HG03520 (cell line): ENCODE measurements around the gene SNX33.
"Not testable (repeated sequence)": the region's sequence is repeated elsewhere in the genome, so short reads cannot be mapped to it uniquely, and the experiment has no call there.

Experiments
- ATAC-seq: cut with Tn5 transposase; IDR thresholded peaks from one replicate; pipeline ENCODE4 v1.9.1; 2021; ENCODE audit warnings: mild to moderate bottlenecking, moderate library complexity; ENCODE audit not compliant: unreplicated experiment

SNX33 gene

GRCh38 chr15:75682181-75683135 lies 34.7 kb downstream of the SNX33 start:
- no peak for ATAC-seq

GRCh38 chr15:75683646-75684312 lies 36.1 kb downstream of the SNX33 start:
- not testable (repeated sequence) for ATAC-seq

GRCh38 chr15:75684648-75685047 lies 36.9 kb downstream of the SNX33 start:
- ATAC-seq, result no peak

GRCh38 chr15:75685195-75685594 lies 37.5 kb downstream of the SNX33 start:
- no peak for ATAC-seq

- ATAC-seq, result not testable (repeated sequence)
Observed at GRCh38 chr15:75686212-75686642, 38.5 kb downstream of the SNX33 start.

GRCh38 chr15:75687486-75688277 lies 40.0 kb downstream of the SNX33 start:
- ATAC-seq, result no peak

- no peak for ATAC-seq
Observed at GRCh38 chr15:75688278-75688557, 40.5 kb downstream of the SNX33 start.

- no peak for ATAC-seq
Observed at GRCh38 chr15:75688831-75689230, 41.1 kb downstream of the SNX33 start.

GRCh38 chr15:75689429-75689828 lies 41.7 kb downstream of the SNX33 start:
- not testable (repeated sequence) for ATAC-seq

GRCh38 chr15:75692311-75692710 lies 44.6 kb downstream of the SNX33 start:
- not testable (repeated sequence) for ATAC-seq

- not testable (repeated sequence) for ATAC-seq
Observed at GRCh38 chr15:75693028-75693427, 45.3 kb downstream of the SNX33 start.

GRCh38 chr15:75693501-75694240 lies 46.0 kb downstream of the SNX33 start:
- no peak for ATAC-seq

GRCh38 chr15:75694241-75695182 lies 46.8 kb downstream of the SNX33 start:
- no peak for ATAC-seq

GRCh38 chr15:75695220-75695619 lies 47.5 kb downstream of the SNX33 start:
- ATAC-seq, result no peak

GRCh38 chr15:75695634-75696310 lies 48.1 kb downstream of the SNX33 start:
- ATAC-seq, result no peak

GRCh38 chr15:75696311-75696720 lies 48.6 kb downstream of the SNX33 start:
- ATAC-seq, result no peak

GRCh38 chr15:75696854-75697259 lies 49.1 kb downstream of the SNX33 start:
- no peak for ATAC-seq

GRCh38 chr15:75697523-75697922 lies 49.8 kb downstream of the SNX33 start:
- no peak for ATAC-seq
